PC-3 (cell line): ENCODE data around the gene EYS. TPM values are rescaled to one million over a fixed set of nuclear protein-coding genes. Genes with fewer than 3 reads are reported as not detected.

ENCODE experiments used
- ATAC-seq: fragments of 200-7000 bp; cut with Tn5 transposase; 2 replicates; pipeline ENCODE4 v1.9.1; 2020; ENCODE audit warnings: mild to moderate bottlenecking, moderate library complexity
- BruUV-seq: library from RNA; stranded (reverse); fragments of 400-500 nt; replicated peaks from 2 replicates; lab custom pipeline; 2021; lab: Mats Ljungman, UMichigan
- CTCF ChIA-PET: fragments of 300-600 bp; sonication (Branson Sonifier 250); formaldehyde crosslinking; loops from one replicate; lab custom pipeline; 2022; ENCODE audit warnings: antibody characterized with exemption; lab: Charles Lee
- POLR2A ChIA-PET: fragments of 300-600 bp; sonication (Branson Sonifier 250); formaldehyde crosslinking; loops from one replicate; lab custom pipeline; 2022; ENCODE audit warnings: antibody characterized with exemption; ENCODE audit not compliant: unreplicated experiment; lab: Charles Lee
- DNase-seq: peaks from one replicate; pipeline ENCODE4 v3.0.0-alpha.2; 2015
- H2AFZ ChIP-seq: fragments of 300-600 bp; sonication (generic); 2 replicates; pipeline ENCODE4 v1.6.0; 2016; ENCODE audit warnings: antibody characterized with exemption, low read length
- H3F3A ChIP-seq: fragments of 300-600 bp; sonication (generic); one replicate; pipeline ENCODE4 v1.6.0; 2017; ENCODE audit warnings: antibody characterized with exemption, low read length, control low read depth, mild to moderate bottlenecking; ENCODE audit not compliant: unreplicated experiment
- H3K27ac ChIP-seq: fragments of 300-600 bp; sonication (generic); 2 replicates; pipeline ENCODE4 v1.5.1; 2016; ENCODE audit warnings: mild to moderate bottlenecking, low read length
- H3K27me3 ChIP-seq: fragments of 300-600 bp; sonication (generic); 2 replicates; pipeline ENCODE4 v1.6.1; 2016; ENCODE audit warnings: low read length, mixed read lengths
- H3K36me3 ChIP-seq: fragments of 300-600 bp; sonication (generic); 2 replicates; pipeline ENCODE4 v1.6.1; 2016; ENCODE audit warnings: low read depth, mixed run types, low read length, mixed read lengths
- H3K4me1 ChIP-seq: fragments of 300-600 bp; sonication (generic); 2 replicates; pipeline ENCODE4 v1.5.1; 2016; ENCODE audit warnings: low read length; ENCODE audit not compliant: insufficient read depth
- H3K4me2 ChIP-seq: fragments of 300-600 bp; sonication (generic); 2 replicates; pipeline ENCODE4 v1.6.0; 2016; ENCODE audit warnings: low read length
- H3K4me3 ChIP-seq: fragments of 300-600 bp; sonication (generic); 2 replicates; pipeline ENCODE4 v1.5.1; 2016; ENCODE audit warnings: mild to moderate bottlenecking, low read length, mixed read lengths
- H3K79me2 ChIP-seq: fragments of 300-600 bp; sonication (generic); 2 replicates; pipeline ENCODE4 v1.6.1; 2017; ENCODE audit warnings: low read length, mixed read lengths
- H3K9ac ChIP-seq: fragments of 300-600 bp; sonication (generic); 2 replicates; pipeline ENCODE4 v1.6.0; 2016; ENCODE audit warnings: mild to moderate bottlenecking, low read length
- H3K9me2 ChIP-seq: fragments of 300-600 bp; sonication (generic); replicated peaks from 2 replicates; pipeline ENCODE4 v1.6.1; 2016; ENCODE audit warnings: mixed run types, low read length, mixed read lengths
- H3K9me3 ChIP-seq: fragments of 300-600 bp; sonication (generic); 2 replicates; pipeline ENCODE4 v1.6.1; 2016; ENCODE audit warnings: low read length, mixed read lengths
- H4K20me1 ChIP-seq: fragments of 300-600 bp; sonication (generic); 2 replicates; pipeline ENCODE4 v1.6.1; 2016; ENCODE audit warnings: low read length, mixed read lengths
- EZH2 ChIP-seq: fragments of 300-600 bp; sonication (generic); IDR thresholded peaks from one replicate; pipeline ENCODE4 v1.6.1; 2017; ENCODE audit warnings: antibody characterized with exemption, mild to moderate bottlenecking, low read length; ENCODE audit not compliant: unreplicated experiment
- EZH2phosphoT487 ChIP-seq: fragments of 300-600 bp; sonication (generic); IDR thresholded peaks from 2 replicates; pipeline ENCODE4 v1.6.1; 2018; ENCODE audit warnings: mild to moderate bottlenecking, antibody characterized with exemption, low read length, borderline replicate concordance
- intact Hi-C: fragments of 100-400 bp; cut with micrococcal nuclease; formaldehyde crosslinking; loops from 2 replicates; pipeline ENCODE4 v1.9.0; 2023
- total RNA-seq: library from RNA; depleted of rRNA; stranded (reverse); fragments of >200 nt; gene quantifications from 2 replicates; pipeline ENCODE4 v1.2.3, GENCODE V29; 2014
- TF ChIP-seq, protein P1 (sequence below): fragments of 300-600 bp; sonication (generic); conservative IDR thresholded peaks from 2 replicates; pipeline ENCODE4 v1.5.1; 2017; ENCODE audit warnings: antibody characterized with exemption, low read depth, mild to moderate bottlenecking, low read length

The EYS gene
- total RNA-seq, 1 experiment from 2014 or later: 0.07 TPM

DNA sequence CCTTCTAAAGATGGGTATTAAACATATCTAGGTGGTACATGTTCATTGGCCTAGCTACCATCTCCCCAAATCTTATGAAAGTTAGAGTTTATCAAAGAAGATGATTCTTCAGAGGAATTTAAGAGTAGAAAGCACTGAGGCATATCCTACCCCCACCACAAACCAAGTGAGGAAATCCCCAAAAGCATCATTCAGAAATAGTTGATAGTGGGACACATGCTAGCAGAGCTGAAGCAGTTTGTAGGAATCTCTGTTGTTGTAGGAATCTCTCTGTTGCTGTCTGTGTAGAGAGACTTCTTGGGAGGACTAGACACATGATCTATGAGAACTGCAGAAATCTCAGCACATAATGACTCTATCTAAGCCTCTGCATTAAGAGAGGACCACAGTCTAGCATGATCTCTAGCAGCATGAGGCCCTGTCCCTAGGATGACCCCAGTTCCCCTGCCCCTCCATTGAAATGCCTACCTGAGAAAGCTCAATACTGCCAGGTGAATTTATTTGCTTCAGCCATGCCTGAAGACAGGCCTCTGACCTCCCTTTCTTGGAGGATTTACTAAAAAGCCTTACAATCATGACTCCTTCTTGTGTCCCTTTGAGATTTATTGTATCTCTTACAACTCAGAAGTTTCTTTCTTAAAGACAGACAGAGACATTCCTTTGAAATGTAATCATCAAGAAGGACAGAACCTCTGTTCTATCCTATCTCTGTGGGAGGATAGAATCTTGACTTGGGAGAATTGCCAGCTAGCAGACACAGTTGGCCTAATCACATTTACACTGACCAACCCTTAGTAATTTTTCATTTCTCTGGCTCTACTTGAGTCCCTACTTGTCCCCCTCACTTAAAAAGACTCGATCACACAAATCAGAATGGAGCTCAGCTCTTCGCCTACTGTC, 1489.1 kb downstream of the EYS start:
- no peaks in the 10 kb centered on the region for H3F3A ChIP-seq
- H3K4me2 ChIP-seq: no peak overlapping the region
- H3K79me2 ChIP-seq: no peaks in the 10 kb centered on the region
- POLR2A ChIA-PET: no interaction called here
- no peak overlapping the region for H2AFZ ChIP-seq
- intact Hi-C loops: no loop called here
- no peak overlapping the region for H3K4me3 ChIP-seq
- TF ChIP-seq, protein P1, sequence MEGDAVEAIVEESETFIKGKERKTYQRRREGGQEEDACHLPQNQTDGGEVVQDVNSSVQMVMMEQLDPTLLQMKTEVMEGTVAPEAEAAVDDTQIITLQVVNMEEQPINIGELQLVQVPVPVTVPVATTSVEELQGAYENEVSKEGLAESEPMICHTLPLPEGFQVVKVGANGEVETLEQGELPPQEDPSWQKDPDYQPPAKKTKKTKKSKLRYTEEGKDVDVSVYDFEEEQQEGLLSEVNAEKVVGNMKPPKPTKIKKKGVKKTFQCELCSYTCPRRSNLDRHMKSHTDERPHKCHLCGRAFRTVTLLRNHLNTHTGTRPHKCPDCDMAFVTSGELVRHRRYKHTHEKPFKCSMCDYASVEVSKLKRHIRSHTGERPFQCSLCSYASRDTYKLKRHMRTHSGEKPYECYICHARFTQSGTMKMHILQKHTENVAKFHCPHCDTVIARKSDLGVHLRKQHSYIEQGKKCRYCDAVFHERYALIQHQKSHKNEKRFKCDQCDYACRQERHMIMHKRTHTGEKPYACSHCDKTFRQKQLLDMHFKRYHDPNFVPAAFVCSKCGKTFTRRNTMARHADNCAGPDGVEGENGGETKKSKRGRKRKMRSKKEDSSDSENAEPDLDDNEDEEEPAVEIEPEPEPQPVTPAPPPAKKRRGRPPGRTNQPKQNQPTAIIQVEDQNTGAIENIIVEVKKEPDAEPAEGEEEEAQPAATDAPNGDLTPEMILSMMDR: no peak
- H3K9ac ChIP-seq: no peak overlapping the region
- no TSS peak for BruUV-seq
- no peaks in the 10 kb centered on the region for H3K27me3 ChIP-seq
- H3K9me3 ChIP-seq: no peaks in the 10 kb centered on the region
- CTCF ChIA-PET: no interaction called here
- no peaks in the 10 kb centered on the region for H3K9me2 ChIP-seq
- 0 out of 2 replicates have a peak, but pooled peaks cover 8% of the 10 kb centered on the region for H3K4me1 ChIP-seq
- no peaks in the 10 kb centered on the region for H4K20me1 ChIP-seq
- no peak overlapping the region for H3K27ac ChIP-seq
- peak; percentile 38; the same call in 1 of the 2 replicates for ATAC-seq
- no peaks in the 10 kb centered on the region for H3K36me3 ChIP-seq
- DNase-seq: peak; percentile 36

DNA sequence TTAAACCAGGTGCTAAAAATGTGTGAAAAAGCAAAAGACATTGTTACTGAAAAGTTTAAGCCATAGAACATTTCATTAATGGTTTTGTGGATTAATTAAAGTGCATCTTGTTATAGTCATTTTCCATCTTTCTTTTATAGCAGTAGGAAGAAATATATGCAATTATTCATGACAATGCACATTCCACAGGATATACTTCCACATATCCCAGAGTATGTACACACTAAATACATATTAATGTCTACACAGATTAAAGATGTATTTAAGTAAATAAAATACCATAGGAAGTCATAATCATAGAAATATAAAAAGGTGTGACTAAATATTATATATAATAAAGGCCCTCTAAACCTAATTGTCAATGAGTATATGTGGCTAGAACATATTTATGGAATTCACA, 1492.7 kb downstream of the EYS start:
- BruUV-seq: no TSS peak
- Histone ChIP-seq H3K9ac (no peak overlapping the region), H3K4me2 (no peak overlapping the region), H2AFZ (no peak overlapping the region), H3K36me3 (no peaks in the 10 kb centered on the region), H3K4me1 (0 out of 2 replicates have a peak, but pooled peaks cover 8% of the 10 kb centered on the region), H3K79me2 (no peaks in the 10 kb centered on the region), H3K27ac (no peak overlapping the region), H3K4me3 (no peak overlapping the region), H3K9me3 (no peaks in the 10 kb centered on the region), H4K20me1 (no peaks in the 10 kb centered on the region), H3K27me3 (no peaks in the 10 kb centered on the region), H3K9me2 (no peaks in the 10 kb centered on the region), H3F3A (no peaks in the 10 kb centered on the region)
- CTCF ChIA-PET: no interaction called here
- ATAC-seq (no peak), DNase-seq (no peak)
- TF ChIP-seq, protein P1: no peak
- no peak for TF ChIP-seq EZH2phosphoT487
- no peak for TF ChIP-seq EZH2
- POLR2A ChIA-PET: no interaction called here
- intact Hi-C loops: no loop called here

- Histone ChIP-seq H3K4me1 (0 out of 2 replicates have a peak, but pooled peaks cover 8% of the 10 kb centered on the region), H2AFZ (no peak overlapping the region), H3K27ac (no peak overlapping the region), H3K4me3 (no peak overlapping the region), H3K9me2 (no peaks in the 10 kb centered on the region), H3K27me3 (no peaks in the 10 kb centered on the region), H3K36me3 (no peaks in the 10 kb centered on the region), H4K20me1 (no peaks in the 10 kb centered on the region), H3K4me2 (no peak overlapping the region), H3K9ac (no peak overlapping the region), H3F3A (no peaks in the 10 kb centered on the region), H3K79me2 (no peaks in the 10 kb centered on the region), H3K9me3 (no peaks in the 10 kb centered on the region)
- no peak for ATAC-seq
- POLR2A ChIA-PET: no interaction called here
- no TSS peak for BruUV-seq
- CTCF ChIA-PET: no interaction called here
- no peak for DNase-seq
- intact Hi-C loops: no loop called here
- TF ChIP-seq, protein P1: no peak
- no peak for TF ChIP-seq EZH2
- no peak for TF ChIP-seq EZH2phosphoT487
Observed at GRCh38 chr6:64213697-64214096, 1493.3 kb downstream of the EYS start.
